Measurements from ENCODE around the gene ITGB1BP1.

Gene ITGB1BP1

DNA sequence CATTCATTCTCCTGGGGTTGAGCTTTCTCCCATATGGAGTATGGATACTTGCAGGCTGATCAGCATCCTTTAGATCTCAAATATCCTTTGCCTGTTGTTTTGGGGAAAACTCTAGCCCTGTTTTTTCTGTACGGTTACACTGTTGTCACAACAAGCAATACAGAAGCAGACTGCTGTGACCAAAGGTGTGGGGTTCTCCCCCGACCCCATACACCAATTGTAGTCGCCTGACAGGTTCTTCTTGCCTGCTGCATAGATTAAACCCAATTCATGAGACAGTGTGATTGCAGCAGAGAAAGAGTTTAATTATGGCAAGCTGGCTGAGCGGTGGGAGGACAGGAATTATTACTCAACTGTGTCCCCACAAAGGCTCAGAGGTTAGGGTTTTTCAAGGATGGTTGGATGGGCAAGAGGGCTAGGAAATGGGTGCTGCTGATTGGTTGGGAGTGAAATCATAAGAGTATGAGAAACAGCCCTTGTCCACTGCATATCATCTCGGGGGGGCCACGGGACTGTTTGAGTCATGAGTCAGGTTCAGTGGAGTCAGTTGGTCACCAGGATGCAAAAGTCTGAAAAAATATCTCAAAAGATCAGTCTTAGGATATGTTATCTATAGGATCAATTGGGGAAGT is 40.6 kb downstream of the ITGB1BP1 start:
- no peak for DNase-seq (ENCODE audit: extremely low read depth, low read depth)
- TF ChIP-seq, protein P1, sequence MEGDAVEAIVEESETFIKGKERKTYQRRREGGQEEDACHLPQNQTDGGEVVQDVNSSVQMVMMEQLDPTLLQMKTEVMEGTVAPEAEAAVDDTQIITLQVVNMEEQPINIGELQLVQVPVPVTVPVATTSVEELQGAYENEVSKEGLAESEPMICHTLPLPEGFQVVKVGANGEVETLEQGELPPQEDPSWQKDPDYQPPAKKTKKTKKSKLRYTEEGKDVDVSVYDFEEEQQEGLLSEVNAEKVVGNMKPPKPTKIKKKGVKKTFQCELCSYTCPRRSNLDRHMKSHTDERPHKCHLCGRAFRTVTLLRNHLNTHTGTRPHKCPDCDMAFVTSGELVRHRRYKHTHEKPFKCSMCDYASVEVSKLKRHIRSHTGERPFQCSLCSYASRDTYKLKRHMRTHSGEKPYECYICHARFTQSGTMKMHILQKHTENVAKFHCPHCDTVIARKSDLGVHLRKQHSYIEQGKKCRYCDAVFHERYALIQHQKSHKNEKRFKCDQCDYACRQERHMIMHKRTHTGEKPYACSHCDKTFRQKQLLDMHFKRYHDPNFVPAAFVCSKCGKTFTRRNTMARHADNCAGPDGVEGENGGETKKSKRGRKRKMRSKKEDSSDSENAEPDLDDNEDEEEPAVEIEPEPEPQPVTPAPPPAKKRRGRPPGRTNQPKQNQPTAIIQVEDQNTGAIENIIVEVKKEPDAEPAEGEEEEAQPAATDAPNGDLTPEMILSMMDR (IDR thresholded peaks at IDR 0.05; ENCODE audit: low read depth, low read length): no peak

DNA sequence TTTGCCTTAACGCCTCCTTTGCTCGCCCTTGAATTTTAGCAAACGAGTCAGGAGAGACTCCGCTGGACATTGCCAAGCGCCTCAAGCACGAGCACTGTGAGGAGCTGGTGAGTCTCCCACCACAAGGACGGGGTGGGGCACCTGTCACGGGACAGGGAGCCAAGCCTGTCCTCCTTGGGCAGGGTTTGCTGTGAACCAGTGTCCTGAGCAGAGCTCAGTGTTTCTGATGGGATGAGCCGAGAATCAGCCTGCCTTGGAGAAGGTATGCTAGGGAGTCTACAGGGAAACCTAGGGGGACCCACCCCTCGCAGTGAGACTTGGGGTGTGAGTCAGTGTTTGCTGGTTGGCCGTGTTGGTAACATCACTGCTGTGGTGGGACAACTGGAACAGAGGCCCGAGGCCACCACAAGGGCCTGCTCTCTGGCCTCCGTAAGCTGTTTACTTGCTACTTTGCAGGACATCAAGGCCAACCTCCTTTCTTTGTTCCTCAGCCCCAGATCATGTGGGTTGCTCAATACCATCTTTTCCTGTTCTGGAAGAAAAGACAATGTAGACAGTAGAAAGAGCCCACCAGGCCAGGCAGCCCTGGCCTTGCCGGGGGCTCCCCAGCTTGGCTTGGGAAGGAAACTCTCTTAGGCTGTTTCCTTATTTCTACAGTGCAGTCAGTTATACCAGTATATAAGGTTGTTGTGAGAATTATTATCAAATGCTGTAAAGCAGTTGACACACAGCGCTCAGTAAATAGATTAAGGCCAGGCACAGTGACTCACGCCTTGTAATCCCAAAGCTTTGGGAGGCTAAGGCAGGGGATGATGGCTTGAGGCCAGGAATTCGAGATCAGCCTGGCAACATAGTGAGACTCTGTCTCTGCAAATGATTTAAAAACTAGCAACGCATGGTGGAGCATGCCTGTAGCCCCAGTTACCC is 42.4 kb downstream of the ITGB1BP1 start:
- DNase-seq (ENCODE audit: extremely low read depth, low read depth): peak; percentile 89
- TF ChIP-seq, protein P1 (IDR thresholded peaks at IDR 0.05; ENCODE audit: low read depth, low read length): no peak

DNA sequence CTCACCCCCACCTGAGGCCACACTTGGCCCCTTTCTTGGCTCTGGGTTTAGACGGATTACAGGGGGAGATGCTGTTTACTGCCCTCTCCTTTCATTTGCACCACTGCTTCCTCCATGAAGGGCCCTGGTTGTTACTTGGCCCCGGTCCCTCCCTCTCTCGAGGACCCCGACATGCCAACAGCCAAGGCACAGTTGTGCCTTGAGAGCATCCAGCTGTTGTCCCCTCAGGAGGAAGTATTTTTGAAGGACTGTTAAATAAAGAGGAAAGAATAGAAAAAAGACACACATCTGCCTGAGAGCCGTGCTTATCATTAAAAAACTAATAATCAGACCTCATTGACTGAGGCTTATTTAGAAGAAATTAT is 44.0 kb downstream of the ITGB1BP1 start:
- DNase-seq (ENCODE audit: extremely low read depth, low read depth): no peak
- TF ChIP-seq, protein P1 (IDR thresholded peaks at IDR 0.05; ENCODE audit: low read depth, low read length): no peak

DNA sequence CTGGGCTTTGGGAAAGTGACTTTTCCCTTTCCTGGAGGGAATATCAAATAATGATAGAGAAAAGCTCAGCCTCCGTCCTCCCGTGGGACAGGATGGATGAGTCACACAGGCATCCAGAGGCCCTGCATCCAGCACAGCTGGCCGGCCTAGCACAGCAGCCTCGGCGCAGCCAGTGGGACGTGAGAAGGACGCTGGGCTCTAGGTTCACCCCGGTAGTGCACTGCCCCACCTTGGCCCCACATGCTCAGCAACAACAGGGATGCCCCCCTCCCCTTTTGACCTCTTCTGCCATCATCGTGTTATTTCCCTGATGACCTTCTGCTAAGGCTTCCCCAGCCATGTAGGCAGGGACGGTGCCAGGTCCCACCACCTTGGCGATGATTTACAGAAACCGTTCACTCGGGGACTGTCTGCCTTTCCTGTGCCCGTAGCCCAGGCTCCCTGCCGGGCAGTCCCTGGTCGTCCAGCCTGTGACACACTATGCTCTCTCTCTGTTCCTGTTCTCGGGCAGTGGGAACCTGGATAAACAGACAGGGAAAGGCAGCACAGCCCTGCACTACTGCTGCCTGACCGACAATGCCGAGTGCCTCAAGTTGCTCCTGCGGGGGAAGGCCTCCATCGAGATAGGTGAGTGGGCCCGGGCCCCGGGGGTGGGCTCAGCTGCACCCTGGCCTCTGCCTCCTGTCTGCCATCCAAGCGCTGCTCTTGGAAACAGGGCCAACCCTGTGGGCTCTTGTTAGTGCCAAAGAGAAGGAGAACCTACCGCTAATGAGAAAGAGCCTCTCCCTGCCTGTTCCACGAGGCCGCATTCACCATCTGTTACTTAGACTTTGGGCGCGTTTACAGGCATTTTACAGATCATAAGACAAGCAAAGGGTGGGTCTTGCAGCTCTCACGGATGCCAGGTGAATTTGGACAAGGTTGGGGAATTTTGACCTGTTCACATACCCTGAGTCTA is 44.6 kb downstream of the ITGB1BP1 start:
- DNase-seq (ENCODE audit: extremely low read depth, low read depth): peak; percentile 31
- TF ChIP-seq, protein P1 (IDR thresholded peaks at IDR 0.05; ENCODE audit: low read depth, low read length): no peak

DNA sequence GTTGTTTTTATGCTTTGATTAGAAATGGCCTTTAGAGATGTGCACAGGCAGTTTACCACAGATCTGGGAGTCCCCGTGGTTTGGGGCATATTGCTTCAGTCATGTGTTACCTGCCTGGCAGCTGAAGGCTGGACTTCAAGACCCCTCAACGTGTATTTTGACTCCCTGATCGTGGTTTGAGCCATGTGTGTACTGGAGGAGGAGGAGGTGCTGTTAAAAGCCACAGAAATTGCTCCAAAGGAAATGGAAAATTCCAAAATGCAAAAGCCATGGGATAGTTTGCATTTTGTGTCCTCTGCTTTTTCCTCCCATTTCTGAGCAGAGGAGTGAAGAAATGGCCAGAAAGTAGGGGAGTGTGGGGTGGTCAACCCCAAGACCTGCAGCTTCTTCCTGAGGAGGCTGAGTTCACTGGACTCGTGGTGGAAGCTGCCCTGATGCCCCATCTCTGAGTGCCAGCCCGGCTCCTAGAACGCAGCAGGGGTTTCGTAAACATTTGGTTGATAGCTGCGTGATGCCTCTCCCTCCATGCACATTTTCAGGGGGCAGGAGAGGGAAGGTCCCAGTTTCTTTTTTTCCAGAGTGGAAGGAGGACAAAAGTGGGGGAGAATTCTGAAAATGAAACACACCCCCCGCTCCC is 45.7 kb downstream of the ITGB1BP1 start:
- TF ChIP-seq, protein P1 (IDR thresholded peaks at IDR 0.05; ENCODE audit: low read depth, low read length): no peak
- no peak for DNase-seq (ENCODE audit: extremely low read depth, low read depth)

DNA sequence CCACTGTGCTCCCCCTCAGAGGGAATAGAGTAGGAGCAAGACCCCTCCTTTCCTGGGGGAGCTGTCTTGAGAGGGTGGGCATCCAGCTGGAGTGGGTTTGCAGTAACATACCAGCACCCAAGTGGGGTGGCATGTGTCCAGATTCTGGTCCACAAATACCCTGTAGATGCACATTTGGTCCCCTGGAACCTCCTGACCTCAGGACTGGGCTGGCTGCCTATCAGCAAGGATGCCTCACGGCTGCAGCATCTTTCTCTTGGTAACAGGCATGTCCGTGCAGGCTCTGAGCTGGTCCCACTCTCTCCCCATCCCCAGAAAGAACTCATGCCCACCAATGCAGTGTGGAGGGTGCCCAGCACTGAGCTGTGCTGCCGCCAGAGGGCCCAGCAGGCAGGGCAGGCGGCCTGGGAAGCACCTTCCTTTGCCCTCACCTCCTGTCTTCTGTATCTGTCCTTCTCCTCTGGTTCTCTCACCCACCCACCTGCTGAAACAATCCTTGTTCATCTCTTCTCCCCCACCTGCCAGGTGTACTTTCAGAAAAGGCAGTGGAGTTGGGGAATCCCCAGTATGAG is 47.4 kb downstream of the ITGB1BP1 start:
- TF ChIP-seq, protein P1 (IDR thresholded peaks at IDR 0.05; ENCODE audit: low read depth, low read length): no peak
- no peak for DNase-seq (ENCODE audit: extremely low read depth, low read depth)

Measured in AG09319 (cell line).